ENCODE data around the gene PTPRN2.

- no peak for TF ChIP-seq TARDBP (IDR thresholded peaks at IDR 0.05)
- no peak for TF ChIP-seq SP1 (IDR thresholded peaks at IDR 0.05)
- TF ChIP-seq BHLHE40 (IDR thresholded peaks at IDR 0.05; ENCODE audit: borderline replicate concordance), result no peak
- TF ChIP-seq SUZ12 (IDR thresholded peaks at IDR 0.05), result no peak
- TF ChIP-seq FOXM1 (IDR thresholded peaks at IDR 0.05; ENCODE audit: borderline replicate concordance), result no peak
- TF ChIP-seq HDGF (IDR thresholded peaks at IDR 0.05; ENCODE audit: borderline replicate concordance), result no peak
These were observed 555.0 kb downstream of the PTPRN2 start for GRCh38 chr7:158032561-158033115.
